Fibroblast of the aortic adventitia (primary cell): Measurements from ENCODE around the gene CYRIA. TPM values are rescaled to one million over a fixed set of nuclear protein-coding genes. Genes with fewer than 3 reads are reported as not detected.

Experiments
- DNase-seq: peaks from one replicate; pipeline ENCODE4 v3.0.0-alpha.2; 2010; ENCODE audit warnings: low read depth
- H3K4me3 ChIP-seq: 2 replicates; pipeline ENCODE4 v1.5.1; 2011; ENCODE audit warnings: low read depth, mild to moderate bottlenecking, control low read depth, low read length, moderate library complexity
- total RNA-seq: library from RNA; depleted of rRNA; stranded (reverse); fragments of >200 nt; gene quantifications from 2 replicates; pipeline ENCODE4 v1.2.3, GENCODE V29; 2012; ENCODE audit warnings: low replicate concordance
- TF ChIP-seq, protein P1 (sequence below): IDR thresholded peaks from 2 replicates; pipeline ENCODE4 v1.5.1; 2011; ENCODE audit warnings: mild to moderate bottlenecking, low read length, control low read depth, inconsistent platforms; ENCODE audit not compliant: insufficient read depth

Gene CYRIA
- total RNA-seq, 1 donor: 0.54 TPM

- no peak overlapping the region for H3K4me3 ChIP-seq
- DNase-seq: no peak
- TF ChIP-seq, protein P1, sequence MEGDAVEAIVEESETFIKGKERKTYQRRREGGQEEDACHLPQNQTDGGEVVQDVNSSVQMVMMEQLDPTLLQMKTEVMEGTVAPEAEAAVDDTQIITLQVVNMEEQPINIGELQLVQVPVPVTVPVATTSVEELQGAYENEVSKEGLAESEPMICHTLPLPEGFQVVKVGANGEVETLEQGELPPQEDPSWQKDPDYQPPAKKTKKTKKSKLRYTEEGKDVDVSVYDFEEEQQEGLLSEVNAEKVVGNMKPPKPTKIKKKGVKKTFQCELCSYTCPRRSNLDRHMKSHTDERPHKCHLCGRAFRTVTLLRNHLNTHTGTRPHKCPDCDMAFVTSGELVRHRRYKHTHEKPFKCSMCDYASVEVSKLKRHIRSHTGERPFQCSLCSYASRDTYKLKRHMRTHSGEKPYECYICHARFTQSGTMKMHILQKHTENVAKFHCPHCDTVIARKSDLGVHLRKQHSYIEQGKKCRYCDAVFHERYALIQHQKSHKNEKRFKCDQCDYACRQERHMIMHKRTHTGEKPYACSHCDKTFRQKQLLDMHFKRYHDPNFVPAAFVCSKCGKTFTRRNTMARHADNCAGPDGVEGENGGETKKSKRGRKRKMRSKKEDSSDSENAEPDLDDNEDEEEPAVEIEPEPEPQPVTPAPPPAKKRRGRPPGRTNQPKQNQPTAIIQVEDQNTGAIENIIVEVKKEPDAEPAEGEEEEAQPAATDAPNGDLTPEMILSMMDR: no peak
Observed at GRCh38 chr2:16626997-16627605, 38.5 kb downstream of the CYRIA start.

DNA sequence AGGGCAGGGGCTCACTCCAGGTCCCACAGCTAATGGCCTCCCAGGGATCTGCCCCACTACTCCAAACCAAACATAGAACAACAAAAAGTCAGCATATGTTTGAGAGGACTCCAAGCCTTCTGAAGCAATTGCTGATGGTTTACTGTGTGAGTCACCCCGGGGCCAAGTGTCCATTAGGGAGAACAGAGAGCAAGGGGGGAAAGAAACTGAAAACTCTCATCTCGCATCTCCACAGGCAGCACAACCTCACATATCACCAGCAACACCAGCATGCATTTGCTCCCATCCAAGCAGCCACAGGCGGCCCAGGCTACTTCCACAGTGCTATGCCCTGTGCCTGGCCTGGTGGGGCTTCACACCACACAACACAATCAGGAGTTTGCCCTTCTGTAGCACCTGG lies 39.1 kb downstream of the CYRIA start:
- no peak for DNase-seq
- TF ChIP-seq, protein P1: no peak
- H3K4me3 ChIP-seq: no peak overlapping the region

DNA sequence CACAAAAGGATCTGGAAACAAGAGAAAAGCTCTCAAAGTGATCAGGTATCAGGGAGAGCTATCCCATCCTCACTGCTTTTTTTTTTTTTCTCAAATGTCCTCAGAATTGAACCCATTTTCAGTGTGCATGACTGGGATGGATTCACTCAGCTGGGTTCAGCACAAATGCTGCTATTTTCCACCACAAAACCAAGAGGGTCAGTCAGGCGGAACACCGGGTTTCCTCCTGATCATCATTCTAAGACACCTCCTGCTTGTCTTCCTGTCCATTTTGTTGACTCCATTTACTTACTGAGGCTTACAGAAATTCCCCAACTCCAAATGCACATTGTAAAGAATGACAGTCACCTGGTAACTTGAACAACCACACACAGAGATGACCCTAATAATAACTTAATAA lies 39.9 kb downstream of the CYRIA start:
- DNase-seq: no peak
- no peak overlapping the region for H3K4me3 ChIP-seq
- TF ChIP-seq, protein P1: no peak

DNA sequence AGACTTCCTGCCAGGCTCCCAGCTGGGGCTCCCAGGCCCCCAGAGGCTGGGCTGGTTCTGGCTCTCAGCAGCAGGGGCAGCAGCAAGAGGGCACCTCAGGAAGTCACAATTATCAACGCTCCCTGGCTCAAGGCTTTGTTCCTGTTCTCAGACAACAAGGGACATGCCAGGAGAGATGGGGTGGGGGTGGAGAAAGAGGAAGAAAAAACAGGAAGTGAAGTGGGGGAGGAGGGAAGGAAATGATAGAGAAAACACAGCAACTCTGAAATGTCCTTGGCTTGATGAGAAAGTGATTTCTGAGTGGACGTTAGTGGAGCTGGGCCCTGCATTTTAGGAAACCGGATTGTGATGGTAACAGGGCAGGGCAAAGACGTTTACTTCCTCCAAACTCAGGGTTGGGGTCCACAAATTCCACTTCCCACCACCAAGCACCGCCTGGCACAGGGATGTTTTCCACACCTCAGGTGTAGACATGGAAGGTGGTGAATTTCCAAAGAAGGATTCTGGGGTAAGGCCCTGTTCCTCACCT lies 40.4 kb downstream of the CYRIA start:
- H3K4me3 ChIP-seq: no peak overlapping the region

GRCh38 chr2:16624436-16624780 lies 41.2 kb downstream of the CYRIA start:
- no peak for DNase-seq
- TF ChIP-seq, protein P1: no peak
- H3K4me3 ChIP-seq: no peak overlapping the region

More for the DNA sequence above, 40.4 kb downstream of the CYRIA start:
- TF ChIP-seq, protein P1: no peak
- DNase-seq: no peak

DNA sequence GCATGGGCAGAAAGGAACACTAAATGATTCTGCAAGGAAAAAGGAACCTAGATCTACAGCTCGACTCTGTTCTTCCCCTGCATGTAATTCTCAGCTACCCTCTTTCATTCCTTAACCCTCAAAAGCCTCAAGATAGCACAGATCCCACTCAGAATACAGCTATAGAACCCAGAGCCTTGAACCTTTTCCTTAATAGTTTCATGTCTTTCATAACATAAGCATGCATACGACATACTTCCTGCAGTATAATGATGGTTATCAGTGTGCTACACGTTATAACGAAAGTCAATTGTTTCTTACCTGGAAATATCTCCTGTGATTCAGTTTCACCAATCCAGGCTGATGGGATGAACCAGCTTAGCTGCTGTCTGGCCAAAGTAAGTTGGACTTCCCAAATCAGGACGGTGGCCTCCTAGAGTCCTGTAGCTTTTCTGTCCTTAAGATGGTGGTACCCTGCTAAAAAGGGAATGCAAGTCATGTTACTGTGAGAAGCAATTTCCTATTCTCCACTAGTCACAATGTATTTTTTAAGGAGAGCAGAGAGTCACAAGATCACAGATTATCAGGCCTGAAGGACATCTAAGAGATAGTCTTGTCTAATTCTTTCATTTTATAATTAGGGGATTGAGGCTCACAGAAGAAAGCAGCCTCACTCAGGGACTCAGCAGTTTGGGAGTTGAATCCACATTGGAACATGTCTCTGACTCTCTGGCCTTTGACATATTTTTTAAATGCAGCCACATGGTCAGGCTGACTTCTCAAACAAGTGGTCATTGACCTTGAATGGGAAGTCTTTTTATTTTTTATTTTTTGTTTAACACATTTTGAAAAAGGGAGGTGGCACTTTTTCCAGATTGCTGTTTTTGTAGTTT lies 41.8 kb downstream of the CYRIA start:
- DNase-seq: no peak
- no peak overlapping the region for H3K4me3 ChIP-seq
- TF ChIP-seq, protein P1: no peak
